ENCODE measurements around the gene PDE6H. TPM values are rescaled to one million over a fixed set of nuclear protein-coding genes. Genes with fewer than 3 reads are reported as not detected.

PDE6H gene
- total and polyA plus RNA-seq, 4 donors, result 0.08 to 0.88 TPM; not detected in 2

GRCh38 chr12:14962797-14963196 lies 10.0 kb upstream of the PDE6H start:
- Histone ChIP-seq H3K27ac (ENCODE audit: low read depth in 1 of 2, low read length in 1 of 2) (no peak overlapping the region), H3K36me3 (ENCODE audit: control insufficient read depth in 4 of 4, insufficient read depth in 4 of 4, low read length in 4 of 4) (no peaks in the 10 kb centered on the region), H3K9me3 (ENCODE audit: control insufficient read depth in 4 of 4, insufficient read depth in 3 of 4, low read length in 3 of 4) (no peaks in the 10 kb centered on the region), H3K4me1 (ENCODE audit: control insufficient read depth in 5 of 5, insufficient read depth in 5 of 5, low read length in 5 of 5) (peaks cover 0 to 6% (median 0%) of the 10 kb centered on the region in 5 donors), H3K27me3 (ENCODE audit: control insufficient read depth in 3 of 3, insufficient read depth in 3 of 3, low read length in 2 of 3) (no peaks in the 10 kb centered on the region), H3K4me3 (no peak overlapping the region), H3K9ac (ENCODE audit: insufficient read depth in 1 of 2, low read length in 2 of 2) (no peak overlapping the region)
- 81 to 82% methylated on average over 3 of the region's 3 CpGs for WGBS, 2 donors
- no peak for TF ChIP-seq CTCF (IDR thresholded peaks at IDR 0.05; ENCODE audit: control extremely low read depth, extremely low read depth)
- no peak for DNase-seq
- no peak for ATAC-seq (ENCODE audit: insufficient read depth, low FRiP score)

GRCh38 chr12:14963520-14963919 lies 9.3 kb upstream of the PDE6H start:
- H3K4me1 ChIP-seq (ENCODE audit: control insufficient read depth in 5 of 5, insufficient read depth in 5 of 5, low read length in 5 of 5), result peaks cover 0 to 3% (median 2%) of the 10 kb centered on the region in 5 donors
- ATAC-seq (ENCODE audit: insufficient read depth, low FRiP score), result no peak
- WGBS, 2 donors, result 82 to 86% methylated on average over 7 of the region's 7 CpGs

GRCh38 chr12:14964406-14964805 lies 8.4 kb upstream of the PDE6H start:
- no peaks in the 10 kb centered on the region for H3K27me3 ChIP-seq (ENCODE audit: control insufficient read depth in 3 of 3, insufficient read depth in 3 of 3, low read length in 2 of 3)
- H3K9me3 ChIP-seq (ENCODE audit: control insufficient read depth in 4 of 4, insufficient read depth in 3 of 4, low read length in 3 of 4), result no peaks in the 10 kb centered on the region
- peaks cover 0 to 3% (median 2%) of the 10 kb centered on the region in 5 donors for H3K4me1 ChIP-seq (ENCODE audit: control insufficient read depth in 5 of 5, insufficient read depth in 5 of 5, low read length in 5 of 5)
- DNase-seq (no peak), ATAC-seq (ENCODE audit: insufficient read depth, low FRiP score) (no peak)
- H3K36me3 ChIP-seq (ENCODE audit: control insufficient read depth in 4 of 4, insufficient read depth in 4 of 4, low read length in 4 of 4), result no peaks in the 10 kb centered on the region
- no peak overlapping the region for H3K4me3 ChIP-seq
- H3K9ac ChIP-seq (ENCODE audit: insufficient read depth in 1 of 2, low read length in 2 of 2), result no peak overlapping the region
- TF ChIP-seq CTCF (IDR thresholded peaks at IDR 0.05; ENCODE audit: control extremely low read depth, extremely low read depth), result no peak
- H3K27ac ChIP-seq (ENCODE audit: low read depth in 1 of 2, low read length in 1 of 2), result no peak overlapping the region
- WGBS, 2 donors, result 61 to 73% methylated on average over 2 of the region's 2 CpGs

More at GRCh38 chr12:14963520-14963919, 9.3 kb upstream of the PDE6H start:
- no peak overlapping the region for H3K27ac ChIP-seq (ENCODE audit: low read depth in 1 of 2, low read length in 1 of 2)
- no peaks in the 10 kb centered on the region for H3K9me3 ChIP-seq (ENCODE audit: control insufficient read depth in 4 of 4, insufficient read depth in 3 of 4, low read length in 3 of 4)
- H3K27me3 ChIP-seq (ENCODE audit: control insufficient read depth in 3 of 3, insufficient read depth in 3 of 3, low read length in 2 of 3), result no peaks in the 10 kb centered on the region
- H3K36me3 ChIP-seq (ENCODE audit: control insufficient read depth in 4 of 4, insufficient read depth in 4 of 4, low read length in 4 of 4), result no peaks in the 10 kb centered on the region
- no peak overlapping the region for H3K9ac ChIP-seq (ENCODE audit: insufficient read depth in 1 of 2, low read length in 2 of 2)
- no peak overlapping the region for H3K4me3 ChIP-seq
- TF ChIP-seq CTCF (IDR thresholded peaks at IDR 0.05; ENCODE audit: control extremely low read depth, extremely low read depth), result no peak
- no peak for DNase-seq

GRCh38 chr12:14965221-14965620 lies 7.6 kb upstream of the PDE6H start:
- ATAC-seq (ENCODE audit: insufficient read depth, low FRiP score) (no peak), DNase-seq (no peak)
- Histone ChIP-seq H3K27me3 (ENCODE audit: control insufficient read depth in 3 of 3, insufficient read depth in 3 of 3, low read length in 2 of 3) (no peaks in the 10 kb centered on the region), H3K4me3 (no peak overlapping the region), H3K9ac (ENCODE audit: insufficient read depth in 1 of 2, low read length in 2 of 2) (no peak overlapping the region), H3K27ac (ENCODE audit: low read depth in 1 of 2, low read length in 1 of 2) (no peak overlapping the region), H3K4me1 (ENCODE audit: control insufficient read depth in 5 of 5, insufficient read depth in 5 of 5, low read length in 5 of 5) (peaks cover 0 to 3% (median 0%) of the 10 kb centered on the region in 5 donors), H3K9me3 (ENCODE audit: control insufficient read depth in 4 of 4, insufficient read depth in 3 of 4, low read length in 3 of 4) (no peaks in the 10 kb centered on the region), H3K36me3 (ENCODE audit: control insufficient read depth in 4 of 4, insufficient read depth in 4 of 4, low read length in 4 of 4) (no peaks in the 10 kb centered on the region)
- 93 to 96% methylated on average over 2 of the region's 2 CpGs for WGBS, 2 donors
- TF ChIP-seq CTCF (IDR thresholded peaks at IDR 0.05; ENCODE audit: control extremely low read depth, extremely low read depth), result no peak

Measured in lung (tissue), 12 donors.